Bronchial epithelial cell (primary cell): Measurements from ENCODE around the gene NUP35. TPM values are rescaled to one million over a fixed set of nuclear protein-coding genes. Genes with fewer than 3 reads are reported as not detected.

Source experiments
- DNase-seq: peaks from one replicate; pipeline ENCODE4 v3.0.0-alpha.2; 2010; ENCODE audit warnings: low read depth
- FAIRE-seq: peaks from 2 replicates; lab custom pipeline; 2011; peaks lifted over from hg19 to GRCh38; lab: Jason Lieb, UNC
- H3K27me3 ChIP-seq: 2 replicates; pipeline ENCODE4 v1.5.1; 2011; ENCODE audit warnings: low read length; ENCODE audit not compliant: control insufficient read depth, insufficient read depth
- H3K36me3 ChIP-seq: 2 replicates; pipeline ENCODE4 v1.5.1; 2011; ENCODE audit warnings: low read length; ENCODE audit not compliant: control insufficient read depth, insufficient read depth
- H3K4me3 ChIP-seq: 2 replicates; pipeline ENCODE4 v1.5.1; 2011; ENCODE audit warnings: mild to moderate bottlenecking, low read depth, low read length, control low read depth
- CTCF ChIP-seq: IDR thresholded peaks from 2 replicates; pipeline ENCODE4 v1.5.1; 2011; ENCODE audit warnings: mild to moderate bottlenecking, moderate library complexity, low read length, control low read depth, inconsistent platforms; ENCODE audit not compliant: insufficient read depth, severe bottlenecking
- total RNA-seq: library from RNA; depleted of rRNA; stranded (reverse); fragments of >200 nt; gene quantifications from 2 replicates; pipeline ENCODE4 v1.2.1, GENCODE V29; 2014

The NUP35 gene
- total RNA-seq, 1 donor from 2014 or later, result 9.7 TPM

GRCh38 chr2:183088061-183088460 lies 36.2 kb upstream of the NUP35 start:
- no peak for TF ChIP-seq CTCF

DNA sequence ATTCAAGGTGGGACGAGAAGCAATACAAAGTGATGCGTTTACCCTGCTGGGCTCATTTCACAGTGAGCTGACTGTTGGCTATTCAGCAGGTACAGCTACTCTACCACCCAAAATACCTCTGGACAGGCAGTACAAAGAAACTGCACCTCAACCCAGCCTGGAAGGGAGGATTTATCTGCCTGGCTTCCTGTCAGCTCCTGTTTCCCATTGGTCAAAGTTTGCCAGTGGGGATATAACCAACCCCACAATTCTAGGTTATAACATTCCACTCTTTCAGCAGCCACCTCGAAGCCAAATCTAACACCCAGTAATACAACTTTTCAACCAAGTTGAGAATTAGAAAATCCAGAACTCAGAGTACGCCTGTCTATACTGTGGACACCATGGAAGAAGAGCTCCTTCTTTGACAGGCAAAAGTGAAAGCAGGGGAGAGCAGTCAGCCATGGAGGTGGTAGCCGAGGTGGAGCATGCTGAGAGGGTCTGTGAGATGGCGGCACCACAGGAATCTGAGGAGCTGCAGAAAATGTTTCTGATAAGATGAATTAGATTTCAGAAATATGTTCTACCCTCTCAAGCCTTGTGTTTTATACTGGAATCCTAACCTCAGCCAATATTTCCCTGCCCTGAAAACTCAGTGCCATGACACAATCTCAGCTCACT lies 34.9 kb upstream of the NUP35 start:
- Histone ChIP-seq H3K36me3 (no peaks in the 10 kb centered on the region), H3K4me3 (no peak overlapping the region), H3K27me3 (no peaks in the 10 kb centered on the region)
- TF ChIP-seq CTCF, result no peak
- FAIRE-seq (no peak), DNase-seq (no peak)

More at GRCh38 chr2:183088061-183088460, 36.2 kb upstream of the NUP35 start:
- Histone ChIP-seq H3K36me3 (no peaks in the 10 kb centered on the region), H3K27me3 (no peaks in the 10 kb centered on the region), H3K4me3 (no peak overlapping the region)
- no peak for FAIRE-seq
- DNase-seq, result no peak

DNA sequence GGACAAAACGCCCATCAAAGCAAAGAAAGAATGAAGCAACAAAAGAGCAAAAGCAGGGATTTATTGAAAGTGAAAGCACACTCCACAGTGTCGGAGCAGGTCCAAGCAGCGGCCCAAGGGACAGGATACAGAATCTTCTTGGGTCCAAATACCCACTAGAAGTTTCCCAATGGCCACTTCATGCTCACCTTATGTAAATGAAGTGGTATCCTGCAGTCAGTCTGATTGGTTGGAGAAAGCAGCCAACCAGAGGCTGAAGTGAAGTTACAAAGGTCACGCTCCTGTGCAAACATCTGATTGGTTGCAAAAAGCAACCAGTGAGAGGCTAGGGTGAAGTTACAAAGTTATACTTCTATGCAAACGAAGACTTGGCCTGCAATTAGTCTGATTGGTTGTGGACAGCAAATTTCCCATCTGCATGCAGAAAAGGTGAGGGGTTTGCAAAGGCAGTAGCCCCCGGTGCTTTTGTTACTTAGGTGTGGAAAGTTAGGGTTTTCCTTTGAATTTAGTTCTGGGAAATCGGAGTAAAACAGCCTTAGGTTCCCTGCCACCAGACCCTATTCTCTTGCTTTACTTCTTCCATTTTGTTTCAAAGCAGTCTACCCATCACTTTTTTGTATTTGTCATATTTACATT lies 32.8 kb upstream of the NUP35 start:
- Histone ChIP-seq H3K27me3 (no peaks in the 10 kb centered on the region), H3K4me3 (no peak overlapping the region), H3K36me3 (no peaks in the 10 kb centered on the region)
- FAIRE-seq (peak; percentile 7), DNase-seq (no peak)
- TF ChIP-seq CTCF, result no peak

DNA sequence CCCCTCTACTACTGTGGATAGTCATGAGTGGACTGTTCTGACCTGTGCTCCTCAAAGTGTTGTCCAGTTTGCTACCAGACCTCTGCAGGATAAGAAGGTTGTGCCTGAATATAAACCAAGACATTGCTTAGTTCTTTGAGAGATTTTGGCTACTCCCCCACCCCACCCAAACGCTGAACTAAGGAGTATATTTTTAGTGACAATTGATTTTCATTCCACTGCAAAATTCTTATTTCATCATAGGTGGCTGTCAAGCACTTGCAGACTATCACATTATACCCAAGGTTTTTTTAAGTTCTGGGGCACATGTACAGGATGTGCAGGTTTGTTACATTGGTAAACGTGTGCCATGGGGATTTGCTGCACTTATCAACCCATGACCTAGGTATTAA lies 32.3 kb upstream of the NUP35 start:
- FAIRE-seq (no peak), DNase-seq (no peak)
- Histone ChIP-seq H3K27me3 (no peaks in the 10 kb centered on the region), H3K36me3 (no peaks in the 10 kb centered on the region), H3K4me3 (no peak overlapping the region)
- TF ChIP-seq CTCF, result no peak

DNA sequence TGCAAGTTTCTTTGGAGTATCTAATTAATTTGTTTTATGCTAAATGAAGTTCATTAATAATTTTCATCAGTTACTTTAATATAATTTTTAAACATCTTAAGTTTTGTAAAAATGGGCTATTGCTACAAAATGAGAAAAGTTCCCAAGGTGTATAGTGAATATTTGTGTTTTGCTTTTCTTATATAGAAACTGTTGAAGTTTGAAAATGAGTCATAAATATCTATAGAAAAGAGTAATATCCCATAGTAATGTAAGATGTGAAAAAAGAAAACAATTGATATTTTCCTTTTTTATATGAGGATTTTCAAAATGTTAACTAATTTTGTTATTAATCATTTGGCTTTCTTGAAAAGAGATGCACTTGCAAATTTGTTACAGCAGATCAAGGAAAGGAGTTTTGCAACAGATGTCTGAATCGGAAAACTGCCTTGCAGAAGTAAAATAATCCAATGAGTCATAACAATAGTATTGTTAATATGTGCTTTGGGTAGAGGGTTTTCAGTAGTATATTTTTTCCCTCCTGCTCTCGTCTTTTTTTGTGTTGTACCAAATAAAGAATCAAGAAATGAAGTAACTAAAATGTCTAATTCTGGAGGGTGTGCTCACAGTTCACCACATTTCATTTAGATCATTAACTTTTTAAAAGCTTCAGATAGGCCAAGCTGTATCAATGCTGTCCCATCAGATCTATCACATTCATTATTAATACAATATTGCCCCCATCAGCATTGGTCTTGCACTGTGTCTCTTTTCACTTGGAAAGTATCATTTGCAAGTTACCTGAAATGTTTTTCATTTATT lies 30.2 kb upstream of the NUP35 start:
- DNase-seq (peak; percentile 69), FAIRE-seq (no peak)
- H3K36me3 ChIP-seq, result no peaks in the 10 kb centered on the region
- TF ChIP-seq CTCF, result no peak
- H3K4me3 ChIP-seq, result no peak overlapping the region
- no peaks in the 10 kb centered on the region for H3K27me3 ChIP-seq
